DOHH2 (cell line): ENCODE results near the gene TXK.

ENCODE experiments used
- H3F3A ChIP-seq: fragments of 200-600 bp; sonication (generic), shearing (Covaris generic); 2 replicates; pipeline ENCODE4 v1.6.0; 2016; ENCODE audit warnings: antibody characterized with exemption, mild to moderate bottlenecking; ENCODE audit not compliant: control insufficient read depth, insufficient read depth
- H3K27ac ChIP-seq: fragments of 200-600 bp; sonication (generic); 2 replicates; pipeline ENCODE4 v1.5.1; 2014; ENCODE audit warnings: low read depth, mild to moderate bottlenecking, low read length, moderate library complexity
- H3K27me3 ChIP-seq: fragments of 200-600 bp; sonication (generic); 2 replicates; pipeline ENCODE4 v1.6.1; 2014; ENCODE audit warnings: mild to moderate bottlenecking, low read length, mixed read lengths; ENCODE audit not compliant: control insufficient read depth
- H3K36me3 ChIP-seq: fragments of 200-600 bp; sonication (generic); 2 replicates; pipeline ENCODE4 v1.6.1; 2014; ENCODE audit warnings: mild to moderate bottlenecking, low read length, moderate library complexity, mixed read lengths; ENCODE audit not compliant: control insufficient read depth
- H3K4me1 ChIP-seq: fragments of 200-600 bp; sonication (generic); 2 replicates; pipeline ENCODE4 v1.6.1; 2014; ENCODE audit warnings: mild to moderate bottlenecking, low read length, mixed read lengths; ENCODE audit not compliant: control insufficient read depth
- H3K4me2 ChIP-seq: fragments of 200-600 bp; sonication (generic); 2 replicates; pipeline ENCODE4 v1.6.0; 2014; ENCODE audit warnings: mild to moderate bottlenecking, low read length, moderate library complexity
- H3K4me3 ChIP-seq: fragments of 200-600 bp; sonication (generic); 2 replicates; pipeline ENCODE4 v1.5.1; 2014; ENCODE audit warnings: mild to moderate bottlenecking, low read length, mixed read lengths
- H3K79me2 ChIP-seq: fragments of 200-600 bp; sonication (generic); 2 replicates; pipeline ENCODE4 v1.6.1; 2014; ENCODE audit warnings: mild to moderate bottlenecking, low read length, mixed read lengths; ENCODE audit not compliant: control insufficient read depth
- H3K9me2 ChIP-seq: fragments of 200-600 bp; sonication (generic); replicated peaks from 2 replicates; pipeline ENCODE4 v1.6.1; 2014; ENCODE audit warnings: mild to moderate bottlenecking, low read length, mixed read lengths; ENCODE audit not compliant: control insufficient read depth
- H3K9me3 ChIP-seq: fragments of 200-600 bp; sonication (generic); 2 replicates; pipeline ENCODE4 v1.6.1; 2014; ENCODE audit warnings: antibody characterized with exemption, low read length, mixed read lengths; ENCODE audit not compliant: control insufficient read depth, insufficient read depth
- H4K20me1 ChIP-seq: fragments of 200-600 bp; sonication (generic); 2 replicates; pipeline ENCODE4 v1.6.0; 2014; ENCODE audit warnings: low read depth, mild to moderate bottlenecking, antibody characterized with exemption, low read length, moderate library complexity; ENCODE audit not compliant: control insufficient read depth, insufficient read depth
- CTCF ChIP-seq: fragments of 200-600 bp; sonication (generic); IDR thresholded peaks from one replicate; pipeline ENCODE4 v1.5.1; 2014; ENCODE audit warnings: antibody characterized with exemption, mild to moderate bottlenecking, low read depth, low read length; ENCODE audit not compliant: poor library complexity, severe bottlenecking
- EZH2phosphoT487 ChIP-seq: fragments of 200-600 bp; sonication (generic); IDR thresholded peaks from 2 replicates; pipeline ENCODE4 v1.6.1; 2017; ENCODE audit warnings: borderline replicate concordance, mild to moderate bottlenecking, antibody characterized with exemption, low read length, moderate library complexity, mixed read lengths

The TXK gene

GRCh38 chr4:48037117-48037462 is 97.0 kb downstream of the TXK start:
- H3K36me3 ChIP-seq, result peaks cover 3% of the 10 kb centered on the region; the same call in 1 of the 2 replicates
- peaks cover 90% of the 10 kb centered on the region for H3K4me1 ChIP-seq
- peak overlapping the region; percentile 85 for H3K27ac ChIP-seq
- peak overlapping the region; percentile 81 for H3K4me2 ChIP-seq
- H3K9me3 ChIP-seq, result no peaks in the 10 kb centered on the region
- peaks cover 24% of the 10 kb centered on the region for H3F3A ChIP-seq
- no peaks in the 10 kb centered on the region for H4K20me1 ChIP-seq
- H3K9me2 ChIP-seq, result no peaks in the 10 kb centered on the region
- peak overlapping the region; percentile 56 for H3K4me3 ChIP-seq
- no peaks in the 10 kb centered on the region for H3K79me2 ChIP-seq
- H3K27me3 ChIP-seq, result no peaks in the 10 kb centered on the region
- TF ChIP-seq EZH2phosphoT487 (no peak), CTCF (no peak)

- Histone ChIP-seq H3K79me2 (no peaks in the 10 kb centered on the region), H3K4me3 (peak overlapping the region; percentile 57), H3K9me2 (no peaks in the 10 kb centered on the region), H3K4me2 (peak overlapping the region; percentile 81), H3K27me3 (no peaks in the 10 kb centered on the region), H3K4me1 (peaks cover 84% of the 10 kb centered on the region), H3K27ac (peak overlapping the region; percentile 85), H3K9me3 (no peaks in the 10 kb centered on the region), H3K36me3 (peaks cover 3% of the 10 kb centered on the region; the same call in 1 of the 2 replicates), H4K20me1 (no peaks in the 10 kb centered on the region), H3F3A (peaks cover 24% of the 10 kb centered on the region)
- TF ChIP-seq CTCF (no peak), EZH2phosphoT487 (no peak)
These were observed 98.1 kb downstream of the TXK start for GRCh38 chr4:48035952-48036351.

- H3K9me3 ChIP-seq, result no peaks in the 10 kb centered on the region
- H3F3A ChIP-seq, result peaks cover 24% of the 10 kb centered on the region
- H3K36me3 ChIP-seq, result peaks cover 3% of the 10 kb centered on the region; the same call in 1 of the 2 replicates
- H3K9me2 ChIP-seq, result no peaks in the 10 kb centered on the region
- no peaks in the 10 kb centered on the region for H4K20me1 ChIP-seq
- peaks cover 78% of the 10 kb centered on the region for H3K4me1 ChIP-seq
- no peak overlapping the region for H3K4me3 ChIP-seq
- peak overlapping the region; percentile 85; the same call in 1 of the 2 replicates for H3K27ac ChIP-seq
- no peak for TF ChIP-seq EZH2phosphoT487
- TF ChIP-seq CTCF, result peak; percentile 86
- H3K27me3 ChIP-seq, result no peaks in the 10 kb centered on the region
- H3K79me2 ChIP-seq, result no peaks in the 10 kb centered on the region
- 0 out of 2 replicates have a peak overlapping the region, but pooled peaks have one; percentile 39 for H3K4me2 ChIP-seq
These were observed 100.1 kb downstream of the TXK start for GRCh38 chr4:48033825-48034413.
